ENCODE results near the gene CTF1. TPM values are rescaled to one million over a fixed set of nuclear protein-coding genes. Genes with fewer than 3 reads are reported as not detected.

The CTF1 gene
- total RNA-seq, 2 experiments from 2014 or later: 0.09 to 0.46 TPM

GRCh38 chr16:30904114-30904780 lies 7.8 kb downstream of the CTF1 start:
- Histone ChIP-seq H4K20me1 (ENCODE audit: insufficient read depth, low read length) (no peaks in the 10 kb centered on the region), H3K4me2 (ENCODE audit: low read length) (peak overlapping the region; percentile 23), H3K9me3 (ENCODE audit: low read length) (no peaks in the 10 kb centered on the region; the same call in 1 of the 2 replicates), H3K4me3 (ENCODE audit: low read depth, low read length, poor library complexity, severe bottlenecking) (peak overlapping the region; percentile 1), H3K9me2 (ENCODE audit: insufficient read depth, low read length) (no peaks in the 10 kb centered on the region), H3K36me3 (ENCODE audit: insufficient read depth, low read length) (no peaks in the 10 kb centered on the region), H3K4me1 (ENCODE audit: insufficient read depth, low read length, poor library complexity, severe bottlenecking) (peaks cover 32% of the 10 kb centered on the region), H2AFZ (ENCODE audit: low read length) (peak overlapping the region; percentile 99), H3K79me2 (ENCODE audit: insufficient read depth, low read depth, low read length) (no peaks in the 10 kb centered on the region), H3K27ac (ENCODE audit: low read depth, low read length, poor library complexity, severe bottlenecking) (peak overlapping the region; percentile 8)
- ChIA-PET POLR2A (interaction anchor here (0.5 to 0.7 kb wide), 3 partner anchors 30 to 80 kb away, joined by 3 to 4 read pairs (median 3); no protein-coding TSS in a partner anchor), CTCF (ENCODE audit: unreplicated experiment) (no interaction called here)
- intact Hi-C loops (cut with micrococcal nuclease; ENCODE audit: unreplicated experiment): no loop called here
- no TSS peak for BruUV-seq (replicated peaks)
- DNase-seq (ENCODE audit: low spot score): peak; percentile 63
- TF ChIP-seq EZH2phosphoT487 (IDR thresholded peaks at IDR 0.05; ENCODE audit: borderline replicate concordance, low read depth, low read length) (no peak), CTCF (conservative IDR thresholded peaks at IDR 0.05; ENCODE audit: low read length) (no peak)

GRCh38 chr16:30907064-30907463 lies 10.7 kb downstream of the CTF1 start:
- CTCF ChIA-PET (ENCODE audit: unreplicated experiment): interaction anchor here (0.9 kb wide), 1 partner anchor 63 kb away, joined by 3 read pairs; no protein-coding TSS in a partner anchor
- H3K9me2 ChIP-seq (ENCODE audit: insufficient read depth, low read length): no peaks in the 10 kb centered on the region
- H3K27ac ChIP-seq (ENCODE audit: low read depth, low read length, poor library complexity, severe bottlenecking): no peak overlapping the region
- BruUV-seq (replicated peaks): no TSS peak
- no peak for TF ChIP-seq CTCF (conservative IDR thresholded peaks at IDR 0.05; ENCODE audit: low read length)
- TF ChIP-seq EZH2phosphoT487 (IDR thresholded peaks at IDR 0.05; ENCODE audit: borderline replicate concordance, low read depth, low read length): no peak
- peaks cover 23% of the 10 kb centered on the region for H3K4me1 ChIP-seq (ENCODE audit: insufficient read depth, low read length, poor library complexity, severe bottlenecking)
- H3K36me3 ChIP-seq (ENCODE audit: insufficient read depth, low read length): no peaks in the 10 kb centered on the region
- H4K20me1 ChIP-seq (ENCODE audit: insufficient read depth, low read length): no peaks in the 10 kb centered on the region
- POLR2A ChIA-PET: interaction anchor here (0.5 kb wide), 1 partner anchor 50 kb away, joined by 8 read pairs; no protein-coding TSS in a partner anchor
- DNase-seq (ENCODE audit: low spot score): no peak
- no peak overlapping the region for H3K4me3 ChIP-seq (ENCODE audit: low read depth, low read length, poor library complexity, severe bottlenecking)
- no peak overlapping the region for H3K4me2 ChIP-seq (ENCODE audit: low read length)
- no peaks in the 10 kb centered on the region; the same call in 1 of the 2 replicates for H3K9me3 ChIP-seq (ENCODE audit: low read length)
- intact Hi-C loops (cut with micrococcal nuclease; ENCODE audit: unreplicated experiment): no loop called here
- H3K79me2 ChIP-seq (ENCODE audit: insufficient read depth, low read depth, low read length): no peaks in the 10 kb centered on the region
- no peak overlapping the region for H2AFZ ChIP-seq (ENCODE audit: low read length)

- Histone ChIP-seq H3K79me2 (ENCODE audit: insufficient read depth, low read depth, low read length) (no peaks in the 10 kb centered on the region), H4K20me1 (ENCODE audit: insufficient read depth, low read length) (no peaks in the 10 kb centered on the region), H3K4me1 (ENCODE audit: insufficient read depth, low read length, poor library complexity, severe bottlenecking) (no peaks in the 10 kb centered on the region), H3K4me2 (ENCODE audit: low read length) (no peak overlapping the region), H3K27ac (ENCODE audit: low read depth, low read length, poor library complexity, severe bottlenecking) (no peak overlapping the region), H3K9me3 (ENCODE audit: low read length) (no peaks in the 10 kb centered on the region), H3K4me3 (ENCODE audit: low read depth, low read length, poor library complexity, severe bottlenecking) (no peak overlapping the region), H3K9me2 (ENCODE audit: insufficient read depth, low read length) (no peaks in the 10 kb centered on the region), H3K36me3 (ENCODE audit: insufficient read depth, low read length) (no peaks in the 10 kb centered on the region), H2AFZ (ENCODE audit: low read length) (no peak overlapping the region)
- ChIA-PET CTCF (ENCODE audit: unreplicated experiment) (no interaction called here), POLR2A (no interaction called here)
- TF ChIP-seq EZH2phosphoT487 (IDR thresholded peaks at IDR 0.05; ENCODE audit: borderline replicate concordance, low read depth, low read length): no peak
- TF ChIP-seq CTCF (conservative IDR thresholded peaks at IDR 0.05; ENCODE audit: low read length): no peak
- no peak for DNase-seq (ENCODE audit: low spot score)
- no TSS peak for BruUV-seq (replicated peaks)
- intact Hi-C loops (cut with micrococcal nuclease; ENCODE audit: unreplicated experiment): no loop called here
Observed at GRCh38 chr16:30910427-30911029, 14.1 kb downstream of the CTF1 start.

All from OCI-LY7 (cell line).